Caki2 (cell line): ENCODE data around the gene ZNF778. TPM values are rescaled to one million over a fixed set of nuclear protein-coding genes. Genes with fewer than 3 reads are reported as not detected.
"Not testable (repeated sequence)": the region's sequence is repeated elsewhere in the genome, so short reads cannot be mapped to it uniquely, and the experiment has no call there.

Experiments used
- DNase-seq: peaks from one replicate; pipeline ENCODE4 v3.0.0-alpha.2; 2015; ENCODE audit warnings: low read depth
- in situ Hi-C: cut with HindIII; loops from 2 replicates; pipeline ENCODE4 v1.10.0; 2016; ENCODE audit warnings: low sequenced_read_pairs, low pct_unique_long_range_greater_than_20kb, mixed read lengths
- total RNA-seq: library from RNA; depleted of rRNA; stranded (reverse); fragments of >200 nt; shearing (Covaris generic); gene quantifications from 2 replicates; pipeline ENCODE4 v1.2.3, GENCODE V29; 2014; ENCODE audit warnings: low replicate concordance

Gene ZNF778
- total RNA-seq, 1 experiment from 2014 or later: 8.7 TPM

DNA sequence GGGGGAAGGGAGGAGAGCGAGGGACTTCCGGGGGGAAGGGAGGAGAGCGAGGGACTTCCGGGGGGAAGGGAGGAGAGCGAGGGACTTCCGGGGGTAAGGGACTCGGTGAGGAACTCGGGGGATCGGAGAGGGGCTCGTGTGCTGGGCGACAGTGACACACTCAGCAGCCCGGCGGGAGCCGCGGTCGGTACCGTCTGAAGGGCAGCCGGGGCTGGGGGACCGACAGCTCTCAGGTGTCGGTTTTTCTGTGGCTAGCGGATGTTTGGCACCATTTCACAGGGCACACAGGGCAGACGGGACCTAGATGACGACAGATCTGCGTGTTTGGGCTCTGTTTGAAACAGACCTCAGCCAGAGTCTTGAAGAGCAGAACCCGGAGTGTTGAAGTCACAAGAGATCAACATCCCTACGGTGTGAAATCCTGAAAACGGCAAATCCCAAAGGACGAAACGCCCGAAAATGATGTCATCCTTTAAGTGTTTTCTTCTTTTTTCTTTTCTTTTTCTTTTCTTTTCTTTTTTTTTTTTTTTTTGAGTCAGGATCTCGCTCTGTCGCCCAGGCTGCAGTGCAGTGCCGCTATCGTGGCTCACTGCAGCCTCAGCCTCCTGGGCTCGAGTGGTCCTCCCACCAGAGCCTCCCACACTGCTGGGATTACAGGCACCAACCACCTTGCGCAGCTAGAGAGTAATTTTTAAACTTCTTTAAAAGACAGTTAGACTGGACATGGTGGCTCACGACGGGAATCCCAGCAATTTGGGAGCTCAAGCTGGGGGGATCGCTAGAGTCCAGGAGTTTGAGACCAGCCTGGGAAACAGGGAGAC lies 23.9 kb downstream of the ZNF778 start:
- in situ Hi-C loops: no loop called here
- peak; percentile 78 for DNase-seq

- in situ Hi-C loops: no loop called here
- no peak for DNase-seq
Measured at GRCh38 chr16:89242795-89243200, 25.3 kb downstream of the ZNF778 start.

DNA sequence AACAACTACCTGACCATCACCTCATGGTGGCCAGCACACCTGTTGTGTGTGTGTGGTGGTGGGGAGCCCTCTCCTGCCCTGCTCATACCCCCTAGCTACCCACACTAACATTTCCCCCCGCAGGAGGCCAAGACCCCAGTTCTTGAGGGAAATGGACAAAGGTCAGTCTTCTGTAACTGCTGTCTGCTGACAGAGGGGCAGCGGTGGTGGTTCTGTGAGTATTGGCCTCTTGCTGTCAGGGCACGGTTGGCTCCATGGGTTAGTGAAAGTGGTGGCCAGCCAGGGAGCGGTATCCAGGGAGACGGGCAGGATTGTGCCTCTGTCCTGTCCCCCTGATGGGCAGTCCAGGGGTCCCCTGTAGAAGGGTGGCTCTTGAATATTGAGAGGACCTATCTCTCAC lies 26.2 kb downstream of the ZNF778 start:
- DNase-seq: no peak
- in situ Hi-C loops: no loop called here

DNA sequence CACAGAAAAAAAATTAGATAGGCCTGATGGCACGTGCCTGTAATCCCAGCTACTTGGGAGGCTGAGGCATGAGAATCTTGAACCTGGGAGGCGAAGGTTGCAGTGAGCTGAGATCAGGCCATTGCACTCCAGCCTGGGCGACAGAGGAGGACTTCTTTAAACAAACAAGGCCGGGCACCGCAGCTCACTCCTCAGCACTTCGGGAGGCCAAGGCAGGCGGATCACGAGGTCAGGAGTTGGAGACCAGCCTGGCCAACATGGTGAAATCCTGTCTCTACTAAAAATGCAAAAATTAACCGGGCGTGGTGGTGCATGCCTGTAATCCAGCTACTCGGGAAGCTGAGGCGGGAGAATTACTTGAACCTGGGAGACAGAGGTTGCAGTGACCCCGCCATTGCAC lies 26.8 kb downstream of the ZNF778 start:
- in situ Hi-C loops, DNase-seq: not testable (repeated sequence)

DNA sequence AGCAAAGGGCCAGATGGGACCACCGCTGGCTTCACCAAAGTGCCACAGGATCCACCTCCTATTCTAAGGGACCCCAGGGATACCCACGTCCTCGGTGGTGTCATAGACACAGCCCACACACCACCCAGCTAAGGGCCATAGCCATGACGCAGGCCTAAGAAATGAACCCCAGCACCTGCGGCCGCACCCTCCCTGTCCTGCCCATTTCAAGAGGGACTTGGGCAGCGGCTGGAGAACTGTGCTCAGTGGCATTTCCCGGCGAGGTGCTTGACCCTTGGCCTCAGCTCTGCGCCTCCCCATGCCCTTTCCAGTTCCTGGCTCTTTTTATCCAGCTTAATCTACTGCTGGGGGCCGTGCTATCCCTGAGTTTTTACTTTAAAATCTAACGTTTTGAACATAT lies 27.3 kb downstream of the ZNF778 start:
- no peak for DNase-seq
- in situ Hi-C loops: no loop called here

GRCh38 chr16:89246383-89246902 lies 28.9 kb downstream of the ZNF778 start:
- in situ Hi-C loops: no loop called here
- no peak for DNase-seq

DNA sequence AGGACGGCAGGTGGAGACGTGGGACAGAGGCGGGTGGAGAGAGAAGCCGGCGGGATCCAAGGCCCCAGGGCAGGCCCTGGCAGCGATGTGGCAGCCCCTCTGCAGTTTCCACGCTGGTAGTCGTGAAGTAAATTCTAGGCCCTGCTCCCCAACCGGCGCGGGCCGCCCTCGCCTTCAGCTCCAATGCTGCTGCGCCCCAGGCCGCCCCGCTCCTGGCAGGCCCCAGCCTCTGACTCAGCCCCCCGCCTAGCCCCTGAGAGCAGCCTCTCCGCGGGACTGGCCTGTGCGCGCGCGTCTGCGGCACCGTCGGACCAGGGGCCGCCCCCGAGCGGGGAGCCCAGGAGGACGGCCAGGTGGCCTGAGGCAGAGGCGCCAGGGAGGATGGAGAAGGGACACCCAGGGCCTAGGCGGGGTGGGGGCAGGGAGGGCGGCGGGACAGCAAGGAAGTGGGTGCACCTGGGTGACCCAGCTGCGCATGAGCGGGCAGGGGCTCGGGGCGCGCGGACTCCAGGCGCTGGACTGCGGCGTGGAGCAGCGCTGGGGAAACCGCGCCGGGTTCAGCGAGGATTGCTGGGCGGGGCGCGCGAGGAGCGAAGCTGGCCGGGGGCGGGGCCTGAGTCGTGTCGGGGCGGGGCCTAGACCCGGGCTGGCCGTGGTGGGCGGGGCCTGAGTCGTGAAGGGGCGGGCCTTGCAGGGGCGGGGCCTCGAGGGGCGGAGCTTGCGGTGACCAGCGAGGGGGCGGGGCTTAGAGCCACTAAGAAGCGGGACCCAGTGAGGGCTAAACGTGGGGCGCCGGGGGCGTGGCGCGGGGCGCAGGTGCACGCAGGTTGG lies 29.6 kb downstream of the ZNF778 start:
- DNase-seq: peak; percentile 31
- in situ Hi-C loops: no loop called here

- in situ Hi-C loops: not testable (repeated sequence)
Measured at GRCh38 chr16:89247734-89248075, 30.2 kb downstream of the ZNF778 start.

DNA sequence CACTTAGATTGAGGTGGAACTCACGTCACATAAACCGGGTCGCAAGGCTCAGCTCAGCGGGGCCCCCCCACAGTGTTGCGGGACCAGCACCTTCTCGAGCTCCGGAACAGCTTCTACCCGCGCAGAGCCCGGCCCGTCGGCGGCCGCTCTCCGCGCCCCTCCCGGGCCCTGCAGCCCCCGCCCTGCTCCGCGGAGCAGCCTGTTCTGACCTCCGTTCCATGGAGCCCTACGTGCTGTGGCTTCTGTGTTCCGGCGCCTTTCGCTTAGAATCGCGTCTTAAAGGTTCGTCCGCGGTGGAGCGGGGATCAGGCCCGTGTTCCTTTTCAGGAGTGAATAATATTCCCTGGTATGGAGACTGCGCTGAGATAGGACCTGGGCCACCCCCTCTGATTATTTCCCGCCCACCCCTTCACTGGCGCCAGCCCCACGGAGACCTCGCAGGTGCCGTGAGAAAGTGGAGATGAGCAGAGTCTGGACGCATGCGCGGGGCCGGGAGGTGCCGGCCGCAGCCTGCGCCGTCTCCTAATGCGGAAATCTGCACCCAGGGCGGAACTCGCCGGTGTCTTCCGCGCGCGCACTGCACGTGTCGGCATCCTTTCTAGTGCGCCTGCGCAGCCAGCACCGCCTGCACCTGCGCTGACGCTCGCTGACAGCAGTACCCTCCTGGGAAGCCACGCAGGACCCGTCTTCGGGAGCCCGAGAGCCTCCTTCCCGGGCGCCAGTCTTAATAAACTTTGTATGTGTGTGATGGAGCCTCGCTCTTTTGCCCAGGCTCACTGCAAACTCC lies 30.9 kb downstream of the ZNF778 start:
- in situ Hi-C loops: no loop called here
- DNase-seq: no peak

More at GRCh38 chr16:89247734-89248075, 30.2 kb downstream of the ZNF778 start:
- not testable (repeated sequence) for DNase-seq

DNA sequence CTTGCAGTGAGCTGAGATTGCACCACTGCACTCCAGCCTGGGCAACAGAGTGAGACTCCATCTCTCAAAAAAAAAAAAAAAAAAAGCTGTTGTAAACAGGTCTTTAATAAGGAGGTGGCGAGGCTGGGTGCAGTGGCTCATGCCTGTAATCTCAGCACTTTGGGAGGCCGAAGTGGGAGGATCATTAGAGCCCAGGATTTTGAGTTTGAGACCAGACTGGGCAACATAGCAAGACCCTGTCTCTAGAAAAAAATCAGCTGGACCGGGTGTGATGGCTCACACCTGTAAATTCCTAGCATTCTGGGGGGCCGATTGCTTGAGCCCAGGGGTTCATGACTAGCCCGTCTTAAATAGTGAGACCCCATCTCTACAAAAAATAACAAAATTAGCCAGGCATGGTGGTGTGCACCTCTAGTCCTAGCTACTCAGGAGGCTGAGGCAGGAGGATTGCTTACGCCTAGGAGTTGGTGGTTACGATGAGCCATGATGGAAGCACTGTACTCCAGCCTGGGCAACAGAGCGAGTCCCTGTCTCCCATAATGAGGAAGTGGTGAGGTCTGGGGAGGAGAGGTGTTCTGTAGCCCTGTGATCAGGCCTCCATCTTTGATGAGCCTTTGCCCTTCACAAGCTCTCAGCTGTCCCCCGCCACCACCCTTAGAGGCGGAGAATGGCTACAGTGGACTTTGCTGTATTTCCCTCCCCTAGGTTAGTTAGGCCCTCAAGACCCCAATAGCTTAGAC lies 36.2 kb downstream of the ZNF778 start:
- no peak for DNase-seq
- in situ Hi-C loops: no loop called here

DNA sequence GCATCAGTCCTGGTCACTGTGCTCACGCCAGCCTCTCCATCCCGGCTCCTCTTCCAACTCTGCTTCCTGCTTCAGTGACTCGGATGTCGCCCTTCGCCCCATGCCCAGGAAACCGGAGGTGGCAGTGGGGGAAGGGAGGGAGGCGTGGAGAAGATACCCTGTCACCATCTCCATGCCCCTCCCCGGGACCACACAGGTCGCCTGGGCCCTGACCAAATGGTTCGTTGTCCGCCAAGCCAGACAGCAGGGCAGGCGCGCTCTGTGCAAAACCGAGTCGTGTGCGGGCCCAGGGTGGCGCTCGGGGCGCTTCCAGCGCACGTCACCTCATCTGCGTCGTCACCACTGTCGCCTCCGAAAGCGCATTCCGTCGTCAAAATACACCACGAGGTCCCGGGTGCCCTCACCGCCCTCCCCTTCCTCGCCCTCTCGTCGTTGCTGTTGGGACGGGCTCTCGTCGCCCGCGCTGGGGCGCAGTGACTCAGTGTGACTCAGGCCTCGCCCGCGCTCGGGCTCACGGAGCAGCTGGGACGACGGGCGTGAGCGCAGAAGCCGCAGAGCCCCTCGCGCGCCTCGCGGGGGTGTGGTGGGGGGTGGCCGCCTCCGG lies 39.2 kb downstream of the ZNF778 start:
- peak; percentile 69 for DNase-seq
- in situ Hi-C loops: no loop called here

DNA sequence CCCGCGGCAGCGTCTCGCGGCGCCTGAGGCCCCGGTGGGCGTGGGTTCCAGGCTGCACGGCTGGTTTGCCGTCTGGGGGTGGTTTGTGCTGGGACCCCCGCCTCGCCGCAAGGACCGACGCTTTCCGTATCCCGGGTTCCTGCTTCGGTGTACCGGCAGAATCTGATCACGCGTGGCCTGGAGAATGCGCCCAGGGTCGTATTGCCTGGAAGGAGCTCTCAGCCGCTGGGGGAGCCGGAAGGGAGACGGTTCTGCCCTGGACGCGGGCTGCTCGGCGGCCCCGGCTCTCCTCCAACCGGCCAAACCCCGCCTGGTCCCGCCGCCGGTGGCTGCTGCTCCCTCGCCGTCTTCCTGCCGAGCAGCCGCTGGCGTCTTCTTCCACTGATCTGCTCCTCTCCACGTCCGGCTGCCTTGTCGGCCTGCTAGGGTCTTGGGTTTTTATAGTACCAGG lies 39.8 kb downstream of the ZNF778 start:
- no peak for DNase-seq
- in situ Hi-C loops: no loop called here

DNA sequence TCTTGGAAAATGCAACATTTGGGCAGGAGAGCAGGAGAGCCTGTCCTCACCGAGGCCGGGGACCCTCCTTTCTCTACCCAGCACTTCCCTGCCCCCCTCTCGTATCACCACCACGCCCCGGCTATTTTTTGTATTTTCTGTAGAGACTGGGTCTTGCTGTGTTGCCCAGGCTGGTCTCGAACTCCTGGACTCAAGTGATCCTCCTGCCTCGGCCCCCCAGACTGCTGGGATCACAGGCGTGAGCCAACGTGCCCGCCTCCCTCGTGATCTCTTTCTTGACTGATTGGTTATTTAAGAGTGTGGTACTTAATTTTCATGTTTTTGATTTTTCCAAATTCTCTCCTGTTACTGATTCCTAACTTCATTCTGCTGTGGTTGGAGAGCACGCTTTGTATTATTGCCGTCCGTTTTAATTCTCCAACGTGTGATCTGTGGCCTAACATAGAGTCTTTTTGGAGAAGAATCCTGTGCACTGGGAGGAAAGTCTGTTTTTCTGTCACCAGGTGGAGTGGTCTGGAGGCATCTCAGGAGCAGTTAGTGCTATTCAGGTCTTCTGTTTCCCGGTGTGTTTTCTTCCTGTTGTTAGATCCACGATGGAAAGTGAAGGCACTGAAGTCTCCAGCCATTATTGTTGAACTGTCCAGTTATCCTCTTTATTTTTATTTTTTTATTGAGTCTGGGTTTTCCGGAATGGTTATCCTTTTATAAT lies 40.4 kb downstream of the ZNF778 start:
- DNase-seq: no peak
- in situ Hi-C loops: no loop called here

- DNase-seq, in situ Hi-C loops: not testable (repeated sequence)
Measured at GRCh38 chr16:89259901-89260300, 42.4 kb downstream of the ZNF778 start.

DNA sequence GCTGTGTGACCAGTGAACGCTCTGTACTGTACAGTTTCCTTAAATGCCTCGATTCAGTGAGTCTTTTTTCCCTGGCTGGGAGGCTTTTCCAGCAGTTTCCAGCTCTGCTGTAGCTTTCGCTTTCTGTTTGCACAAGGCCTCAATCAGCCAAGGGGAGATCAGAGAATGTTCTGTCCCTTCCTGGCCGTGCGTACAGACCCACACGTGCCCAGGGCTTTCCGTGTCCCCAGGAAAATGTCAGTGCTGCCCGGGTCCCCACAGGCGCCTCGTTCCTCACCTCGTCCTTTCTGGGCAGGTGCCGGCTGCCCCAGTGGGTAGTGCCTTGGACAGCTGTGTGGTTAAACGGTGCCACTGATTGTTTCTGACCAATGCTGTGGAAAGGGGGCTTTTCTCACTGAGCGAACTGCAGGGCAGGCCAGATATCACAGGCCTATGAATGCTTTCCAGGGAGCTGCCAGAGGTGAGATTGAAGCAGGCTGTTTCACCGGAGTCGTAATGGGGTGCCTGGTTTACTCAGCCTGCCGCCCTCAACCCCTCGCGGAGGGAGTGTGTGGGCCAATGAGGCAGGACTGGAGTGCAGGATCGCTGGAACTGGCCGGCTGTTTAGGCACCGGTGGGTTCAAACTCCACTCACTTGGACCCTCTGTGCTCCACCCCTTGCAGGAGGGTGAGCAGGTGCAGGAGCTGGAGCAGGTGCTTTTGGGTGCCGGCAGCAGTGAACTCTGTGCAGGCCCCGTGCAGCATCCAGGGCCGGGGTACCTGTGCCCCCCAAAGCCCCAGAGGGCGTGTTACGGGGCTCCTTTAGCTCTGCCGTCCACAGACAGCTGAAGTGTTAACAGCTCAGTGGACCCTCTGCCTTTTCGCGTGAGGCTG lies 44.4 kb downstream of the ZNF778 start:
- in situ Hi-C loops: no loop called here
- DNase-seq: no peak
